Trophoblast cell (in vitro differentiated cells and primary cell): Measurements from ENCODE around the gene NKAPL.
A peak's percentile ranks its signal among the peaks of the same experiment; 100 is the strongest.

ENCODE experiments used
- DNase-seq, 2 donors: peaks; one replicate each; pipeline ENCODE4 v3.0.0-alpha.2; 2016
- H2AFZ ChIP-seq: 2 replicates; pipeline ENCODE4 v1.6.1; 2013; ENCODE audit warnings: low read length, moderate library complexity, mild to moderate bottlenecking; ENCODE audit not compliant: insufficient read depth, poor library complexity
- H2AK5ac ChIP-seq: 2 replicates; pipeline ENCODE4 v1.6.1; 2013; ENCODE audit warnings: mild to moderate bottlenecking, low read length
- H2BK120ac ChIP-seq: 2 replicates; pipeline ENCODE4 v1.6.1; 2013; ENCODE audit warnings: low read length, mild to moderate bottlenecking, moderate library complexity; ENCODE audit not compliant: insufficient read depth, poor library complexity
- H2BK12ac ChIP-seq: 2 replicates; pipeline ENCODE4 v1.6.1; 2013; ENCODE audit warnings: mild to moderate bottlenecking, low read length, moderate library complexity
- H2BK5ac ChIP-seq: 2 replicates; pipeline ENCODE4 v1.6.1; 2013; ENCODE audit warnings: low read length, low read depth, moderate library complexity, mild to moderate bottlenecking; ENCODE audit not compliant: poor library complexity
- H3K14ac ChIP-seq: 2 replicates; pipeline ENCODE4 v1.6.1; 2013; ENCODE audit warnings: mild to moderate bottlenecking, low read length
- H3K18ac ChIP-seq: 2 replicates; pipeline ENCODE4 v1.6.1; 2013; ENCODE audit warnings: mild to moderate bottlenecking, low read length
- H3K23ac ChIP-seq: 2 replicates; pipeline ENCODE4 v1.6.1; 2013; ENCODE audit warnings: low read length
- H3K27ac ChIP-seq: 2 replicates; pipeline ENCODE4 v1.5.1; 2013; ENCODE audit warnings: low read depth, mild to moderate bottlenecking, inconsistent platforms, low read length, moderate library complexity
- H3K27me3 ChIP-seq: 2 replicates; pipeline ENCODE4 v1.6.1; 2013; ENCODE audit warnings: inconsistent platforms, mild to moderate bottlenecking, low read length, moderate library complexity; ENCODE audit not compliant: insufficient read depth
- H3K36me3 ChIP-seq, 2 experiments: 1 replicate in 1 of 2; 2 replicates in 1 of 2; pipeline ENCODE4 v1.6.1; 2013; ENCODE audit warnings: low read length in 2 of 2, mild to moderate bottlenecking in 2 of 2, moderate library complexity in 1 of 2; ENCODE audit not compliant: insufficient read depth in 2 of 2, control insufficient read depth in 1 of 2
- H3K4ac ChIP-seq: 2 replicates; pipeline ENCODE4 v1.6.1; 2013; ENCODE audit warnings: low read depth, mild to moderate bottlenecking, low read length, moderate library complexity
- H3K4me1 ChIP-seq, 2 experiments: 1 replicate in 1 of 2; 2 replicates in 1 of 2; pipeline ENCODE4 v1.6.1; 2013; ENCODE audit warnings: low read length in 2 of 2, mild to moderate bottlenecking in 2 of 2, moderate library complexity in 1 of 2; ENCODE audit not compliant: insufficient read depth in 2 of 2, control insufficient read depth in 1 of 2
- H3K4me2 ChIP-seq: 2 replicates; pipeline ENCODE4 v1.6.1; 2013; ENCODE audit warnings: inconsistent platforms, mild to moderate bottlenecking, low read length, moderate library complexity
- H3K4me3 ChIP-seq: 2 replicates; pipeline ENCODE4 v1.5.1; 2013; ENCODE audit warnings: mild to moderate bottlenecking, low read depth, low read length, inconsistent platforms
- H3K79me1 ChIP-seq: one replicate; pipeline ENCODE4 v1.6.1; 2013; ENCODE audit warnings: low read length
- H3K79me2 ChIP-seq: 2 replicates; pipeline ENCODE4 v1.6.1; 2013; ENCODE audit warnings: low read length, mild to moderate bottlenecking; ENCODE audit not compliant: control insufficient read depth, insufficient read depth, poor library complexity
- H3K9ac ChIP-seq: 2 replicates; pipeline ENCODE4 v1.6.1; 2013; ENCODE audit warnings: mild to moderate bottlenecking, low read length
- H3K9me3 ChIP-seq: 2 replicates; pipeline ENCODE4 v1.6.1; 2013; ENCODE audit warnings: low read depth, mild to moderate bottlenecking, control low read depth, inconsistent platforms, low read length; ENCODE audit not compliant: insufficient read depth
- H4K12ac ChIP-seq: 2 replicates; pipeline ENCODE4 v1.6.1; 2013; ENCODE audit warnings: low read depth, mild to moderate bottlenecking, low read length, moderate library complexity
- H4K8ac ChIP-seq: 2 replicates; pipeline ENCODE4 v1.6.1; 2013; ENCODE audit warnings: low read depth, mild to moderate bottlenecking, low read length, moderate library complexity
- H4K91ac ChIP-seq: one replicate; pipeline ENCODE4 v1.6.1; 2013; ENCODE audit warnings: low read depth, mild to moderate bottlenecking, low read length, moderate library complexity
- WGBS: extraction: QIAGEN DNeasy Blood & Tissue Kit; methylation state at CpG from one replicate; pipeline ENCODE4 v1.1.7; 2013; ENCODE audit warnings: missing lambda C conversion rate; ENCODE audit not compliant: insufficient read length, insufficient coverage; ENCODE audit errors: extremely low coverage; 5-methylcytosine and 5-hydroxymethylcytosine counted together

The NKAPL gene

DNA sequence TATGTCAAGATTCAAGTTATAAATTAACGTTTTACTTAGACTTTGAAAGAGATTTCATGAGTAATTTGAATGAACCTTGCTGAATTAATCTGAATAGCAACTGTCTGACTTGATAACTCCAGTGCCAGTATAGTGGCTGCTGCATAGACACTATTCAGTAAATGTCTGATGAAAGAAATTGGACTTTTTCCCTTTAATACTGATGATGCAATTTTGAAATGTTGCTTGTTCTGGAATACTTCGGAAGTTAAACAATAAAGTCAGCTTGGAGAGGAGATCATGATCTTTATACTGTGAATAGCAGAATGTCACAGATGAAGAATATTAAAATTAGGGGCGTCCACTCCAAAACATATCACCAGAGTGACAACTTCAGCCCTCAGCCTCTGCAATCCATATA is 18.6 kb downstream of the NKAPL start:
- DNase-seq, result no peak
- H2BK120ac ChIP-seq, result no peak overlapping the region
- H3K79me2 ChIP-seq, result peaks cover 4% of the 10 kb centered on the region
- no peak overlapping the region for H3K27ac ChIP-seq
- H4K12ac ChIP-seq, result no peak overlapping the region
- no peak overlapping the region for H3K14ac ChIP-seq
- H2BK12ac ChIP-seq, result no peak overlapping the region
- H3K4me1 ChIP-seq, result peaks cover 0 to 2% of the 10 kb centered on the region in 2 experiments
- H4K91ac ChIP-seq, result no peak overlapping the region
- H3K27me3 ChIP-seq, result no peaks in the 10 kb centered on the region
- H3K4me3 ChIP-seq, result no peak overlapping the region
- no peak overlapping the region for H3K9ac ChIP-seq
- H3K9me3 ChIP-seq, result no peaks in the 10 kb centered on the region
- no peak overlapping the region for H3K18ac ChIP-seq
- peaks cover 6 to 20% of the 10 kb centered on the region in 2 experiments for H3K36me3 ChIP-seq
- no peak overlapping the region for H2AFZ ChIP-seq
- WGBS, result no CpG with 5 or more reads among the region's 3 CpGs
- peaks cover 4% of the 10 kb centered on the region for H3K79me1 ChIP-seq
- H3K4ac ChIP-seq, result no peak overlapping the region
- no peak overlapping the region for H3K4me2 ChIP-seq
- no peak overlapping the region for H2BK5ac ChIP-seq
- no peak overlapping the region for H3K23ac ChIP-seq
- no peak overlapping the region for H2AK5ac ChIP-seq
- H4K8ac ChIP-seq, result no peak overlapping the region

DNA sequence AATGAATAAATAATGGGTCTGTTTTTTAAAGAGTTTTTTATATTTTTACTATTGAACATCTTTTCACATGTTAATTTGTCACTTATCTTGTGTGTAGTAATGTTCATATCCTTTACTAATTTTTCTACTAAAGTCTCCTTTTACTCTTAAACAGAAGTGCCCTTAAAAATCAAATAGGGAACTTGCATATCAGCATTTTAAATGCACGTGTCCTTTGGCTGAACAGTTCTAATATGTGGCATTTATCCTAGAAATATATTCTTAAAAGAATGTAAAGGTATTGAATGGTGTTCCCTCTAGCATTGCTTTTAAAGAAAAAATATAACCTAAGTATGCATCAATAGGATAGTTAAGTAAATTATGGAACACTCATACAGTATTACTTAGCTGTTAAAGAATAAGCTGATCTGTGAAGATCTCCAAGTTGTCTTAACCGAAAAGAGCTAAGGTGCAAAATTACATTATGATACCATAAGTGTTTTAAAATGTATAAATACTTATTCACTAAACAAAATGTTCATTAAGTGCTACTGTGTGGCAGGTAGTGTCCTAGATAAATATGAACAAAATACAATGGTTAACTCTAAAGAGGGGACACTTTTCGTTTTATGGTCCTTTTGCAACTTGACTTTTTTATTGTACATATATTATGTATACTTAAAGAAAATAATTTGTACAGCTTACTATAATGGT is 21.6 kb downstream of the NKAPL start:
- no peak overlapping the region for H3K27ac ChIP-seq
- H2AFZ ChIP-seq, result no peak overlapping the region
- no peak overlapping the region for H3K18ac ChIP-seq

DNA sequence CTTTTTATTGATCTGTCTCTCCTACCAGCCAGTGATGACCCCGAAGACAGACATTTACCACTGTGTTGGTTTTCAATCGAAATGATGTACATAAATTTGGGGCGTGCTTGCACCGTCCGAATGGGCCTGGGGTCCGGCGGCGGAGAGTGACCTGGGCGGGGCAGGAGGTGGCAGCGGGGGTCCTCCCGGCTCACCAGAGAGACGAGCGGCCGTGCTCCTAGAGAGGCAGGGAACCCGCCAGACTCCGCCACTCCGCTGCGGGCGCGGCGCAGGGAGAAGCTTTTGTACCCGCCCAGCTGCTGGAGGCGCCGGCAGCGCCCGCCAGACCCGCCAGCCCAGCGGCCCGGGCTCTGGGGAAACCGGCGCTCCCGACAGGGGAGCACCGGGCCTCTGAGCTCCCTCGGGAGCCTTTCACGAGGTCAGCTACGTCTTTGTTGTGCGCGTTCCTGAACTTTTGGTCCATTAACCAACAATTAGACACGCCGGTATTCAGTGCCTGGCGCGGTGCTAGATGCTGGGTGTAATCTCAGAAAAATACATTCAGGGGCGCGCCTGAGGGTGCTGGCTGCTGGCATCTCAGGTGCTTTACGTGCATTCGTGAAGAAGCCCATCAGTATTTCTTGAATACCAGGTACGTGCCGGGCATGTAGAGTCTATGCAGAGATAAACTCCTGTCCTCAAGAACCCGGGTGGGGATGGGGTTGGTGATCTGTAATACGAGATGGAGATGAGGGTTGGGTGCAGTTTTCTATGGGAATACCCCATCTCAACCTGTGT is 22.4 kb downstream of the NKAPL start, which contains the start of gene PGBD1:
PGBD1 (plus strand) TSS at position 285 of the 777 bp plus-strand sequence. CDS start 2,242 bp downstream, outside the sequence.
- Histone ChIP-seq H3K9ac (peak within 1 kb of the TSS; percentile 75), H2BK12ac (no peak within 1 kb of the TSS), H3K79me1 (peaks cover 4% of the 10 kb centered on the region), H3K18ac (peak within 1 kb of the TSS; percentile 85), H2BK5ac (peak within 1 kb of the TSS; percentile 46), H3K4me2 (peak within 1 kb of the TSS; percentile 70), H3K27me3 (no peaks in the 10 kb centered on the region), H3K79me2 (peaks cover 4% of the 10 kb centered on the region), H3K14ac (peak within 1 kb of the TSS; percentile 64), H3K9me3 (no peaks in the 10 kb centered on the region), H3K4ac (peak within 1 kb of the TSS; percentile 52), H2BK120ac (peak within 1 kb of the TSS; percentile 63), H3K4me3 (peak within 1 kb of the TSS; percentile 86), H4K12ac (peak within 1 kb of the TSS; percentile 94), H2AFZ (peak within 1 kb of the TSS; percentile 91), H2AK5ac (no peak within 1 kb of the TSS), H3K23ac (no peak within 1 kb of the TSS), H4K8ac (peak within 1 kb of the TSS; percentile 97), H3K36me3 (peaks cover 10 to 20% of the 10 kb centered on the region in 2 experiments), H4K91ac (peak within 1 kb of the TSS; percentile 89), H3K4me1 (peaks cover 0 to 2% of the 10 kb centered on the region in 2 experiments), H3K27ac (no peak within 1 kb of the TSS)
- WGBS, result no CpG with 5 or more reads among the region's 50 CpGs
- DNase-seq, result peak; percentile 54 to 74

More for the DNA sequence above, 21.6 kb downstream of the NKAPL start:
- H4K12ac ChIP-seq, result no peak overlapping the region
- H2AK5ac ChIP-seq, result no peak overlapping the region
- no peak overlapping the region for H2BK120ac ChIP-seq
- no peak overlapping the region for H2BK12ac ChIP-seq
- H3K4ac ChIP-seq, result no peak overlapping the region
- peaks cover 10 to 24% of the 10 kb centered on the region in 2 experiments for H3K36me3 ChIP-seq
- H3K27me3 ChIP-seq, result no peaks in the 10 kb centered on the region
- peaks cover 4% of the 10 kb centered on the region for H3K79me2 ChIP-seq
- no peak overlapping the region for H3K23ac ChIP-seq
- no CpG with 5 or more reads among the region's 3 CpGs for WGBS
- peak overlapping the region; percentile 97 for H4K8ac ChIP-seq
- no peak for DNase-seq
- no peak overlapping the region for H3K9ac ChIP-seq
- no peaks in the 10 kb centered on the region for H3K9me3 ChIP-seq
- H3K4me2 ChIP-seq, result peak overlapping the region; percentile 70
- H4K91ac ChIP-seq, result no peak overlapping the region
- peaks cover 4% of the 10 kb centered on the region for H3K79me1 ChIP-seq
- H3K4me3 ChIP-seq, result no peak overlapping the region
- no peak overlapping the region for H3K14ac ChIP-seq
- peaks cover 0 to 2% of the 10 kb centered on the region in 2 experiments for H3K4me1 ChIP-seq
- H2BK5ac ChIP-seq, result no peak overlapping the region

DNA sequence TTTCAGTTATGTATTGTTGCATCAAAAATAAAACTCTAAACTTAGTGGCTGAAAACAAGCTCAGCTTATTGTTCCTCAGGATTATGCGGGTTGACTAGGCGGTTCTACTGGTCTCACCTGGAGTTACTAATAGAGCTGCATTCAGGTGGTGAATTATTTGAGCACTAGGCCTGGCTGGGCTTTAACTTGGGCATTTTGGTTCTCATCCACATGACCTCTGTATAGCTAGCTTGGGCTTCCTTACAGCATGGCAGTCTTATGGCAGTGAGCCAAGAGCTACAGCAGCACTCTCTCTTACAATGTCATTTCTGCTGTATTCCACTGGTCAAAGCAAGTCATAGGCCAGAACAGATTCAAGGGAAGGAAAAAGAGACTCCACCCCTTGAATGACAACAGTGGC is 23.8 kb downstream of the NKAPL start:
- H3K9me3 ChIP-seq, result no peaks in the 10 kb centered on the region
- no peak overlapping the region for H3K27ac ChIP-seq
- H2BK5ac ChIP-seq, result no peak overlapping the region
- no peak overlapping the region for H3K18ac ChIP-seq
- H3K14ac ChIP-seq, result no peak overlapping the region
- H2AK5ac ChIP-seq, result no peak overlapping the region
- H3K23ac ChIP-seq, result no peak overlapping the region
- no peak overlapping the region for H2AFZ ChIP-seq
- H3K79me2 ChIP-seq, result peaks cover 4% of the 10 kb centered on the region
- no CpG with 5 or more reads among the region's 2 CpGs for WGBS
- H3K4ac ChIP-seq, result no peak overlapping the region
- H3K9ac ChIP-seq, result no peak overlapping the region
- H2BK12ac ChIP-seq, result no peak overlapping the region
- no peak overlapping the region for H4K12ac ChIP-seq
- peaks cover 4% of the 10 kb centered on the region for H3K79me1 ChIP-seq
- no peak overlapping the region for H4K8ac ChIP-seq
- no peak overlapping the region for H4K91ac ChIP-seq
- peaks cover 0 to 2% of the 10 kb centered on the region in 2 experiments for H3K4me1 ChIP-seq
- no peaks in the 10 kb centered on the region for H3K27me3 ChIP-seq
- H3K36me3 ChIP-seq, result peaks cover 14 to 20% of the 10 kb centered on the region in 2 experiments
- no peak overlapping the region for H2BK120ac ChIP-seq
- no peak overlapping the region for H3K4me2 ChIP-seq
- H3K4me3 ChIP-seq, result no peak overlapping the region
- DNase-seq, result no peak
